Measurements from ENCODE around the gene BBS9.

GRCh38 chr7:33336820-33337219, 207.5 kb downstream of the BBS9 start:
- TF ChIP-seq CTCF (IDR thresholded peaks at IDR 0.05; ENCODE audit: poor library complexity, severe bottlenecking) (no peak), MXI1 (conservative IDR thresholded peaks at IDR 0.05; ENCODE audit: poor library complexity, severe bottlenecking) (no peak)

Data from neural cell (in vitro differentiated cells).